K562 (cell line): ENCODE measurements around the gene EIF5A2. TPM values are rescaled to one million over a fixed set of nuclear protein-coding genes. Genes with fewer than 3 reads are reported as not detected.

Experiments
- ETV6 ChIP-seq, 3 experiments: fragments of 150-350 bp in 1 of 3; sonication (generic) in 1 of 3; formaldehyde crosslinking in 1 of 3; IDR thresholded peaks; 2 replicates each; pipeline versions ENCODE4 v1.6.1 to v1.8.0; 2014 to 2022; ENCODE audit warnings: borderline replicate concordance in 2 of 3, low read depth in 2 of 3, antibody characterized with exemption in 1 of 3, low read length in 1 of 3, mild to moderate bottlenecking in 1 of 3, missing genetic modification reagents in 1 of 3
- FOXA1 ChIP-seq: fragments of 450-650 bp; IDR thresholded peaks from 2 replicates; pipeline ENCODE4 v1.6.1; 2016; ENCODE audit warnings: mild to moderate bottlenecking, borderline replicate concordance
- GABPB2 ChIP-seq: fragments of 250-450 bp; sonication (Bioruptor Pico); conservative IDR thresholded peaks from 2 replicates; pipeline ENCODE4 v1.5.1; 2021; ENCODE audit warnings: mild to moderate bottlenecking
- KAT8 ChIP-seq: fragments of 450-650 bp; IDR thresholded peaks from 2 replicates; pipeline ENCODE4 v1.6.1; 2016; ENCODE audit warnings: low read depth, mild to moderate bottlenecking
- NFE2L1 ChIP-seq: fragments of 450-650 bp; IDR thresholded peaks from 2 replicates; pipeline ENCODE4 v1.6.1; 2016; ENCODE audit warnings: missing genetic modification characterization, low read depth, mild to moderate bottlenecking, missing compliant biosample characterization, moderate library complexity, borderline replicate concordance
- NR2C1 ChIP-seq, 2 experiments: fragments of 450-650 bp; IDR thresholded peaks; 2 replicates each; pipeline ENCODE4 v1.6.1; 2017; ENCODE audit warnings: mild to moderate bottlenecking in 2 of 2, antibody characterized with exemption in 1 of 2, inconsistent platforms in 1 of 2, missing compliant biosample characterization in 1 of 2, missing genetic modification characterization in 1 of 2
- TBP ChIP-seq: optimal IDR thresholded peaks from 2 replicates; pipeline ENCODE3; 2011; ENCODE audit warnings: low read depth, low read length, improper control_type of control experiment
- TEAD4 ChIP-seq, 2 experiments: sonication (generic) in 1 of 2; formaldehyde crosslinking in 1 of 2; IDR thresholded peaks; 2 replicates each; pipeline versions ENCODE4 v1.6.1 to v1.8.0; 2012 to 2022; ENCODE audit warnings: borderline replicate concordance in 1 of 2, inconsistent platforms in 1 of 2, low read length in 1 of 2, mild to moderate bottlenecking in 1 of 2, missing genetic modification reagents in 1 of 2
- YBX1 ChIP-seq: fragments of 450-650 bp; IDR thresholded peaks from 2 replicates; pipeline ENCODE4 v1.7.1; 2016; ENCODE audit warnings: mild to moderate bottlenecking
- YY1 ChIP-seq, 3 experiments: IDR thresholded peaks; 2 replicates each; pipeline ENCODE4 v1.6.1; 2011; ENCODE audit warnings: low read length in 2 of 3, mild to moderate bottlenecking in 2 of 3, moderate library complexity in 2 of 3, borderline replicate concordance in 1 of 3, control low read depth in 1 of 3, low read depth in 1 of 3; ENCODE audit not compliant: insufficient read depth in 3 of 3, insufficient replicate concordance in 2 of 3, control insufficient read depth in 1 of 3, insufficient read length in 1 of 3; ENCODE audit errors: extremely low read depth in 1 of 3
- ZC3H4 ChIP-seq: sonication (generic); formaldehyde crosslinking; IDR thresholded peaks from 2 replicates; pipeline ENCODE4 v1.9.0; 2021; ENCODE audit warnings: missing genetic modification reagents, borderline replicate concordance
- ZNF274 ChIP-seq: IDR thresholded peaks from 2 replicates; pipeline ENCODE4 v1.6.1; 2011; ENCODE audit warnings: low read depth, mild to moderate bottlenecking, low read length, moderate library complexity, borderline replicate concordance
- ZNF507 ChIP-seq: conservative IDR thresholded peaks from 2 replicates; pipeline ENCODE4 v1.6.1; 2017; ENCODE audit warnings: missing genetic modification characterization, missing compliant biosample characterization
- polyA plus RNA-seq, 8 experiments: library from polyadenylated mRNA; depleted of rRNA in 4 of 8; stranded (reverse) in 5 of 8; unstranded in 3 of 8; fragments of >200 nt; fragmentation: Nextera tagmentation in 2 of 8; fragmentation: Illumina TruSeq in 1 of 8; extraction: Ambion mirVana in 2 of 8; extraction: Trizol in 1 of 8; gene quantifications; 2 replicates each; pipeline versions ENCODE4 v1.2.1 to v1.2.3, GENCODE V29; 2011 to 2014; ENCODE audit warnings: inconsistent platforms in 1 of 8, missing spikeins in 1 of 8
- total RNA-seq, 7 experiments: library from RNA; depleted of rRNA in 6 of 7; stranded (reverse); fragments of >200 nt in 6 of 7; fragmentation: Illumina TruSeq in 2 of 7; extraction: Trizol in 2 of 7; gene quantifications; 2 replicates each; pipeline versions ENCODE4 v1.2.1 to v1.2.3, GENCODE V29; 2011 to 2021; ENCODE audit warnings: low replicate concordance in 1 of 7
- TF ChIP-seq, protein P1 (sequence below), 3 experiments: fragments of 200-800 bp in 1 of 3; sonication (Bioruptor generic) in 1 of 3; sonication (generic) in 1 of 3; formaldehyde crosslinking in 1 of 3; IDR thresholded peaks; 2 replicates each; pipeline versions ENCODE4 v1.6.1 to v1.8.0; 2016 to 2022; ENCODE audit warnings: mild to moderate bottlenecking in 2 of 3, missing compliant biosample characterization in 2 of 3, missing genetic modification characterization in 2 of 3, missing genetic modification reagents in 1 of 3
- TF ChIP-seq, protein P2 (sequence below): sonication (generic); formaldehyde crosslinking; IDR thresholded peaks from 2 replicates; pipeline ENCODE4 v1.8.1; 2022; ENCODE audit warnings: missing genetic modification reagents
- TF ChIP-seq, protein P3 (sequence below): fragments of 450-650 bp; IDR thresholded peaks from 2 replicates; pipeline ENCODE4 v1.6.1; 2018; ENCODE audit not compliant: partially characterized antibody

EIF5A2 gene
- total and polyA plus RNA-seq, 9 of the 15 experiments (the other 6 are each of a cell fraction or from before 2014, with no cell fraction given), result 3.9 to 18.3 (median 15.9) TPM

DNA sequence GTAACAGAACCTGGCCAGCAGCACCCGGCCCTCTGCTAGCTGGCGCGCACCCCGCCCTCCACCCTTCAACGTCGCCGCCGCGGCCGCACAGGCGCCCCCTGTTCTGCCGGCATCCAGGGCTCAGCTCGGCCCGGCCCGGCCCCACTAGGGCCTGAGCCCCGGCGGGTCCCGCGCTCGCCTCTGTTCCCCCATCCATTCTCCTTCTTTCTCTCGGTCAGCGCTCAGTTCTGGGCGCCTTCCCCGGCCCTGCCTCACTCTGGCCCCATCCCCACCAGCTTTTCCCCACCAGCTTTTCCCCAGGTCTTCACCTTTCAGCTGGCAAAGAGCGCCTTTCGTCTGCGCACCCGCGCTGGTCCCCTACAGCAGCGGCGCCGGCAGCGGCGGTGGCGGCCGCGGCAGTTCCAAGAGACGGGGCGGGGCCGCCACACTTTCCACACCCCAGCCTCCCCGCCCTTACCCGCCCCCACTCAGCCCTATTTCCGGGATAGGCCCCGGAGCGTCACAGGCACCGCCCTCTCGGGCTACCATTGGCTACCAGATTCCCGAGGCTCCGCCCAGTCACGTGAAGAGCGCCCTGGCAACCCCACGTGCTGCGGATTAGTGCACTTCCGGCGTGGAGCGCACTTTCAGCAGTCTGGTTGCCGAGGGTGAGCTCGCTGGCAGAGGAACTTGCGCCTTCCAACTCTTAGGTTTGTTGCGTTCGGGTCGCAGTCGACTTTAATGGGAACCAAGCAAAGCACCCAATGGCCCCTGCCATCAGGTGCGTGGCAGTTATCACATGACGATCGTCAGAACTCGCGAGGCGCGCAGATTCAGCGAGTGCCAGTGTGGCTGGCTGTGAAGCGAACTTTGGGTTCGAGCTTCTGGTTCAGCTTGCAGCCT, at the start of gene EIF5A2 (continued):
- TF ChIP-seq NR2C1 (IDR thresholded peaks at IDR 0.05) (no peak), NR2C1 (tag; IDR thresholded peaks at IDR 0.05) (no peak; the same call in 1 of the 2 replicates), TBP (peak; percentile 69), ZC3H4 (CRISPR knock-in tag) (no peak), YY1 (IDR thresholded peaks at IDR 0.05; ENCODE audit: borderline replicate concordance in 1 of 3, control insufficient read depth in 1 of 3, extremely low read depth in 1 of 3, insufficient read depth in 3 of 3, insufficient read length in 1 of 3, insufficient replicate concordance in 2 of 3, low read depth in 1 of 3, low read length in 2 of 3) (peak in 2 of 3 experiments; percentile 34 to 65), KAT8 (no peak), FOXA1 (no peak), GABPB2 (no peak), YBX1 (no peak), ETV6 (IDR thresholded peaks at IDR 0.05; ENCODE audit: borderline replicate concordance in 1 of 2, low read depth in 2 of 2, low read length in 1 of 2) (no peak), ETV6 (CRISPR knock-in tag; IDR thresholded peaks at IDR 0.05; ENCODE audit: borderline replicate concordance) (no peak), NFE2L1 (tag) (no peak), ZNF507 (tag) (no peak), ZNF274 (no peak), TEAD4 (IDR thresholded peaks at IDR 0.05; ENCODE audit: low read length) (peak; percentile 30; the same call in 1 of the 2 replicates), TEAD4 (CRISPR knock-in tag; IDR thresholded peaks at IDR 0.05; ENCODE audit: borderline replicate concordance) (no peak)
- TF ChIP-seq, protein P1, sequence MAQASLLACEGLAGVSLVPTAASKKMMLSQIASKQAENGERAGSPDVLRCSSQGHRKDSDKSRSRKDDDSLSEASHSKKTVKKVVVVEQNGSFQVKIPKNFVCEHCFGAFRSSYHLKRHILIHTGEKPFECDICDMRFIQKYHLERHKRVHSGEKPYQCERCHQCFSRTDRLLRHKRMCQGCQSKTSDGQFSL (CRISPR knock-in tag; IDR thresholded peaks at IDR 0.05), result no peak
- TF ChIP-seq, protein P1 (tag; IDR thresholded peaks at IDR 0.05), result no peak
- TF ChIP-seq, protein P2, sequence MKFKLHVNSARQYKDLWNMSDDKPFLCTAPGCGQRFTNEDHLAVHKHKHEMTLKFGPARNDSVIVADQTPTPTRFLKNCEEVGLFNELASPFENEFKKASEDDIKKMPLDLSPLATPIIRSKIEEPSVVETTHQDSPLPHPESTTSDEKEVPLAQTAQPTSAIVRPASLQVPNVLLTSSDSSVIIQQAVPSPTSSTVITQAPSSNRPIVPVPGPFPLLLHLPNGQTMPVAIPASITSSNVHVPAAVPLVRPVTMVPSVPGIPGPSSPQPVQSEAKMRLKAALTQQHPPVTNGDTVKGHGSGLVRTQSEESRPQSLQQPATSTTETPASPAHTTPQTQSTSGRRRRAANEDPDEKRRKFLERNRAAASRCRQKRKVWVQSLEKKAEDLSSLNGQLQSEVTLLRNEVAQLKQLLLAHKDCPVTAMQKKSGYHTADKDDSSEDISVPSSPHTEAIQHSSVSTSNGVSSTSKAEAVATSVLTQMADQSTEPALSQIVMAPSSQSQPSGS, result no peak
- TF ChIP-seq, protein P3, sequence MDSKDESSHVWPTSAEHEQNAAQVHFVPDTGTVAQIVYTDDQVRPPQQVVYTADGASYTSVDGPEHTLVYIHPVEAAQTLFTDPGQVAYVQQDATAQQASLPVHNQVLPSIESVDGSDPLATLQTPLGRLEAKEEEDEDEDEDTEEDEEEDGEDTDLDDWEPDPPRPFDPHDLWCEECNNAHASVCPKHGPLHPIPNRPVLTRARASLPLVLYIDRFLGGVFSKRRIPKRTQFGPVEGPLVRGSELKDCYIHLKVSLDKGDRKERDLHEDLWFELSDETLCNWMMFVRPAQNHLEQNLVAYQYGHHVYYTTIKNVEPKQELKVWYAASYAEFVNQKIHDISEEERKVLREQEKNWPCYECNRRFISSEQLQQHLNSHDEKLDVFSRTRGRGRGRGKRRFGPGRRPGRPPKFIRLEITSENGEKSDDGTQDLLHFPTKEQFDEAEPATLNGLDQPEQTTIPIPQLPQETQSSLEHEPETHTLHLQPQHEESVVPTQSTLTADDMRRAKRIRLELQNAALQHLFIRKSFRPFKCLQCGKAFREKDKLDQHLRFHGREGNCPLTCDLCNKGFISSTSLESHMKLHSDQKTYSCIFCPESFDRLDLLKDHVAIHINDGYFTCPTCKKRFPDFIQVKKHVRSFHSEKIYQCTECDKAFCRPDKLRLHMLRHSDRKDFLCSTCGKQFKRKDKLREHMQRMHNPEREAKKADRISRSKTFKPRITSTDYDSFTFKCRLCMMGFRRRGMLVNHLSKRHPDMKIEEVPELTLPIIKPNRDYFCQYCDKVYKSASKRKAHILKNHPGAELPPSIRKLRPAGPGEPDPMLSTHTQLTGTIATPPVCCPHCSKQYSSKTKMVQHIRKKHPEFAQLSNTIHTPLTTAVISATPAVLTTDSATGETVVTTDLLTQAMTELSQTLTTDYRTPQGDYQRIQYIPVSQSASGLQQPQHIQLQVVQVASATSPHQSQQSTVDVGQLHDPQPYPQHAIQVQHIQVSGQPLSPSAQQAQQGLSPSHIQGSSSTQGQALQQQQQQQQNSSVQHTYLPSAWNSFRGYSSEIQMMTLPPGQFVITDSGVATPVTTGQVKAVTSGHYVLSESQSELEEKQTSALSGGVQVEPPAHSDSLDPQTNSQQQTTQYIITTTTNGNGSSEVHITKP, result no peak
